NCI-H1417 (cell line): ENCODE data around the gene OR5L1.

ENCODE experiments used
- DNase-seq, 3 experiments: peaks; one replicate each; lab custom pipeline; 2025; lab: John Stamatoyannopoulos, UW

Gene OR5L1

GRCh38 chr11:55811067-55811466 is at the start of gene OR5L1:
TSS of gene OR5L1 (plus strand) at chr11:55811367. CDS start at chr11:55811467, 100 bp downstream.
- no peak for DNase-seq

GRCh38 chr11:55773138-55773537 is 38.0 kb upstream of the OR5L1 start, which contains the start of gene OR5D13:
TSS of gene OR5D13 (plus strand) at chr11:55773438. CDS start at chr11:55773438, 0 bp downstream.
- no peak for DNase-seq

DNA sequence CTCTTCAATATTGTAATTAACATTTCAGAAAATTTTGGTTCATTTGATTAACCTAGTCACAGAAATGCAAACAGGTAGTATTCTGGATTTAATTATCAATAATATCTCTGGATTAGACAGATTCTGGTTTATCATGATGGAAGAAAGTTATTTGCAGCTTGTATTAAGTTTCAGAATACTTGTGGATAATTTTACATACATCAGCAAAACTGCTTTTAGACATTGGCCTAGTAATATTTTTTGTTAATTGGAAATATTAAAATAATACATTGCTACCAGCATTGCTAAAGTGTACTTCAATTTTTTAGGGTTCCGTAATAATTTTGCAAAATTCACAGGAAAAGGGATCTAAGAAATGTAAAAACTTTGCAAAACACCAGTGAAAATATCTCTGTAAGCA is 19.6 kb upstream of the OR5L1 start:
- DNase-seq: no peak

DNA sequence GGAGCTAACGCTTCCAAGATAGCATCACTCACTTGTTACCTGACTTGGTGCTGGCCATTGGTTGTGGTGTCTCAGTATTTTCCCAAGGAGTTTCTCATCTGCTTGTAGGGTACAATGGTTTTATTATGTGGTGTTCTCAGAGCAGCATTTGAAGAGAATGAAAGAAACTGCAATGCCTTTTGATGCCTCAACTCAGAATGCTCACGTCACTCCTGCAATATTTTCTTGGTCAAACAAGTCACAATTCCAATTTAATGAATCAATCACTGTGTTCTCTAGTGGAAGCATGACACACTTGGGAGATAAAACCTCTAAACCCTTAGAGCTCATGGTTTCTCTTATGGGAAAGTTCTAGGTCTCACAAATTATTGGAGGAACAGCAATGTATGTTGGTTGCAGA is 17.8 kb upstream of the OR5L1 start:
- DNase-seq: no peak

DNA sequence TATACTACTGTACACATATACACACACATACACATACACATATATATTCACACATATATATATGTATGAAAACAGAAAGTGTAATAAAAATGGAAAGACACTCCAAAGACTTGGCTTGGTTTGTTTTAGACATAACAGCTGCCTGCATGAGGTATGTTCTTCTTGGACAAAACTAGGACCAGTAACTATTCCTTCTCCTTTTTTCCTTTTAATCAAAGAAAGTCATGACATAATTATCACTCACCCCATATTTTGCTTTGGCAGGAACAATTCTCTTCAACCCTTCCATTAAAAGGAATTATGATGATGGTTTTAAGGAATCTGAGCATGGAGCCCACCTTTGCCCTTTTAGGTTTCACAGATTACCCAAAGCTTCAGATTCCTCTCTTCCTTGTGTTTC is 15.9 kb upstream of the OR5L1 start, which contains the start of gene OR5D14:
TSS of gene OR5D14 (plus strand) at position 301 of the 400 bp plus-strand sequence. CDS start at position 301, 0 bp downstream.
- no peak for DNase-seq

DNA sequence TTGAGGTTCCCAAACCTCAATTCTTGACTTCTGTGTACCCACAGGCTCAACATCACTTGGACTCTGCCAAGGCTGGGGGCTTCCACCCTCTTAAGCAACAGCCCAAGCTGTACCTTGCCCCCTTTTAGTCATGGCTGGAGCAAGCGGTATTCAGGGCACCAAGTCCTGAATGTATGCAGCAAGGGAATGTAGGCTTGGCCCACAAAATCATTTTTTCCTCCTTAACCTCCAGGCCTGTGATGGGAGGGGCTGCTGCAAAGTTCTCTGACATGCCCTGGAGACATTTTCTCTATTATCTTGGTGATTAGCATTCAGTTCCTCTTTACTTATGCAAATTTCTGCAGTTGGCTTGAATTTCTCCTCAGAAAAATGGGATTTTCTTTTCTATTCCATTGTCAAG is 4.9 kb upstream of the OR5L1 start:
- no peak for DNase-seq

- no peak for DNase-seq
Measured at GRCh38 chr11:55819330-55819729, 8.2 kb downstream of the OR5L1 start, which contains the start of gene OR5D18. TSS of gene OR5D18 (plus strand) at chr11:55819630. CDS start at chr11:55819630, 0 bp downstream.

GRCh38 chr11:55826919-55827318 is 15.8 kb downstream of the OR5L1 start, which contains the start of gene OR5L2:
TSS of gene OR5L2 (plus strand) at chr11:55827219. CDS start at chr11:55827219, 0 bp downstream.
- no peak for DNase-seq

GRCh38 chr11:55838452-55838851 is 27.3 kb downstream of the OR5L1 start, which contains the start of gene OR5D16:
TSS of gene OR5D16 (plus strand) at chr11:55838752. CDS start at chr11:55838752, 0 bp downstream.
- no peak for DNase-seq

GRCh38 chr11:55847453-55847852 is 36.3 kb downstream of the OR5L1 start:
- no peak for DNase-seq

GRCh38 chr11:55849037-55849436 is 37.9 kb downstream of the OR5L1 start:
- DNase-seq: no peak

DNA sequence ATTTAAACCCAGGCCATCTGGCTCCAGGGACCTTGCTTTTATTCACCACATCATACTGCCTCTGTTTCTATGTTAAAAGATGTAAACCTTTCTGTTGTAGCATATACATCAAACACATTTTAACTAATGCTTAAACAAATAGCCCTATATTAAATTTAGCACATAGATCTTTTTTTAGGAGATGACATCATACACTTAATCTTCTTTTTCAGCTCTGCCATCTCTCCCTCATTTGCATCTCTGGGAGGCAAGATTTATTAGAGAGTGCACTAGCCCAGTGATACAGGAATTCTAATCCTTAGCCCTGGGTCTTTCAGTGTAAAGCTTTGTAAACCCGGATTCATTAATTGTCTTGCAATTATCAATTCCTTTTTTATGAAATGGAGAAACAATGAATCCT is 41.0 kb downstream of the OR5L1 start:
- no peak for DNase-seq

- no peak for DNase-seq
Measured at GRCh38 chr11:55854704-55855103, 43.5 kb downstream of the OR5L1 start.
